Measurements from ENCODE around the gene FBXO24.
A peak's percentile ranks its signal among the peaks of the same experiment; 100 is the strongest.

Gene FBXO24

GRCh38 chr7:100552532-100552931 lies 33.6 kb upstream of the FBXO24 start:
- H3K14ac ChIP-seq (ENCODE audit: low read length in 2 of 2) = no peak overlapping the region
- 98% methylated on average over 2 of the region's 2 CpGs for WGBS
- no peak overlapping the region for H2BK5ac ChIP-seq (ENCODE audit: low read depth, low read length, poor library complexity, severe bottlenecking)
- no peak overlapping the region for H4K8ac ChIP-seq (ENCODE audit: low read length)
- H3K27me3 ChIP-seq (ENCODE audit: control insufficient read depth in 1 of 2, insufficient read depth in 1 of 2, low read length in 2 of 2) = no peaks in the 10 kb centered on the region
- no peak overlapping the region for H4K91ac ChIP-seq (ENCODE audit: low read length)
- no peak overlapping the region for H2AK5ac ChIP-seq (ENCODE audit: low read length, severe bottlenecking)
- H2BK15ac ChIP-seq (ENCODE audit: low read depth, poor library complexity, severe bottlenecking) = no peak overlapping the region
- no peak overlapping the region for H3K4me3 ChIP-seq (ENCODE audit: insufficient read depth in 1 of 2, low read depth in 1 of 2, low read length in 2 of 2)
- H3K23ac ChIP-seq (ENCODE audit: low read length in 2 of 2) = no peak overlapping the region
- no peak overlapping the region for H3K18ac ChIP-seq (ENCODE audit: low read depth in 1 of 2, low read length in 2 of 2)
- no peak overlapping the region for H2BK120ac ChIP-seq (ENCODE audit: low read depth, low read length)
- H3K9me3 ChIP-seq (ENCODE audit: control insufficient read depth, low read length) = no peaks in the 10 kb centered on the region
- H2BK12ac ChIP-seq (ENCODE audit: low read length in 2 of 2) = no peak overlapping the region
- peaks cover 12% of the 10 kb centered on the region for H3K79me1 ChIP-seq (replicated peaks; ENCODE audit: low read length, poor library complexity, severe bottlenecking)
- H2AFZ ChIP-seq (ENCODE audit: low read depth, low read length) = no peak overlapping the region
- H3K27ac ChIP-seq (ENCODE audit: low read length, poor library complexity, severe bottlenecking) = no peak overlapping the region
- H3K36me3 ChIP-seq (ENCODE audit: control insufficient read depth in 1 of 2, insufficient read depth in 2 of 2, low read depth in 1 of 2, low read length in 2 of 2) = peaks cover 33 to 51% of the 10 kb centered on the region in 2 experiments
- H3K4me2 ChIP-seq (ENCODE audit: low read length, poor library complexity, severe bottlenecking) = no peak overlapping the region
- no peak overlapping the region for H3K9ac ChIP-seq (ENCODE audit: low read length)
- H3K4ac ChIP-seq (ENCODE audit: low read depth in 1 of 2, low read length in 2 of 2) = no peak overlapping the region
- H3K4me1 ChIP-seq (ENCODE audit: control insufficient read depth, insufficient read depth, low read depth, low read length) = peaks cover 4% of the 10 kb centered on the region
- DNase-seq = no peak

DNA sequence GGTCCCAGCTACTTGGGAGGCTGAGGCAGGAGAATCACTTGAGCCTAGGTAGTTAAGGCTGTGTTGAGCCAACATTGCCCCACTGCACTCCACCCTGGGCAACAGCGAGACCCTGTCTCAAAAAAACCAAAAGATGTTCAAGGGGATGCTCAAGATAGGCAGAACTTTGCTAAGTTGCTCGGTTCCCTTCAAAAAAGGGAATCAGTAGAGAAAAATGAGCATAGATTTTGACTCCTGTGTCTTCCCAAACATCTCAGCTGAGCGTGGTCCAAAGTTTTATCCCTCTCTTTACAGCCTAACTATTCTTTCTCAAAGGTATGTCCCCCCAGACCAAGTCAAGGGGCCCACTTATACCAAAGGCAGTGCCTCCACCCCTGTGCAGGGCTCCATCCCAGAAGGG lies 33.1 kb upstream of the FBXO24 start:
- no peaks in the 10 kb centered on the region for H3K27me3 ChIP-seq (ENCODE audit: control insufficient read depth in 1 of 2, insufficient read depth in 1 of 2, low read length in 2 of 2)
- 96% methylated on average over 3 of the region's 3 CpGs for WGBS
- H2BK15ac ChIP-seq (ENCODE audit: low read depth, poor library complexity, severe bottlenecking) = no peak overlapping the region

GRCh38 chr7:100555701-100556100 lies 30.4 kb upstream of the FBXO24 start:
- no peak overlapping the region for H3K9ac ChIP-seq (ENCODE audit: low read length)
- H4K8ac ChIP-seq (ENCODE audit: low read length) = no peak overlapping the region
- H3K23ac ChIP-seq (ENCODE audit: low read length in 2 of 2) = no peak overlapping the region
- no peak overlapping the region for H3K27ac ChIP-seq (ENCODE audit: low read length, poor library complexity, severe bottlenecking)
- H4K91ac ChIP-seq (ENCODE audit: low read length) = no peak overlapping the region
- H3K79me1 ChIP-seq (replicated peaks; ENCODE audit: low read length, poor library complexity, severe bottlenecking) = no peaks in the 10 kb centered on the region
- no peak overlapping the region for H2AFZ ChIP-seq (ENCODE audit: low read depth, low read length)
- H3K14ac ChIP-seq (ENCODE audit: low read length in 2 of 2) = no peak overlapping the region
- no peak overlapping the region for H2BK120ac ChIP-seq (ENCODE audit: low read depth, low read length)
- no peaks in the 10 kb centered on the region for H3K27me3 ChIP-seq (ENCODE audit: control insufficient read depth in 1 of 2, insufficient read depth in 1 of 2, low read length in 2 of 2)
- H2BK5ac ChIP-seq (ENCODE audit: low read depth, low read length, poor library complexity, severe bottlenecking) = no peak overlapping the region
- no peak overlapping the region for H2AK5ac ChIP-seq (ENCODE audit: low read length, severe bottlenecking)
- DNase-seq = no peak
- 84% methylated on average over 5 of the region's 5 CpGs for WGBS
- peaks cover 30 to 46% of the 10 kb centered on the region in 2 experiments for H3K36me3 ChIP-seq (ENCODE audit: control insufficient read depth in 1 of 2, insufficient read depth in 2 of 2, low read depth in 1 of 2, low read length in 2 of 2)
- H3K4me1 ChIP-seq (ENCODE audit: control insufficient read depth, insufficient read depth, low read depth, low read length) = peaks cover 2% of the 10 kb centered on the region
- no peak overlapping the region for H3K18ac ChIP-seq (ENCODE audit: low read depth in 1 of 2, low read length in 2 of 2)
- no peaks in the 10 kb centered on the region for H3K9me3 ChIP-seq (ENCODE audit: control insufficient read depth, low read length)
- no peak overlapping the region for H3K4me2 ChIP-seq (ENCODE audit: low read length, poor library complexity, severe bottlenecking)
- no peak overlapping the region for H3K4ac ChIP-seq (ENCODE audit: low read depth in 1 of 2, low read length in 2 of 2)
- H2BK15ac ChIP-seq (ENCODE audit: low read depth, poor library complexity, severe bottlenecking) = no peak overlapping the region
- H3K4me3 ChIP-seq (ENCODE audit: insufficient read depth in 1 of 2, low read depth in 1 of 2, low read length in 2 of 2) = no peak overlapping the region
- H2BK12ac ChIP-seq (ENCODE audit: low read length in 2 of 2) = no peak overlapping the region

More for the DNA sequence above, 33.1 kb upstream of the FBXO24 start:
- Histone ChIP-seq H2BK5ac (ENCODE audit: low read depth, low read length, poor library complexity, severe bottlenecking) (no peak overlapping the region), H3K23ac (ENCODE audit: low read length in 2 of 2) (no peak overlapping the region), H3K27ac (ENCODE audit: low read length, poor library complexity, severe bottlenecking) (no peak overlapping the region), H4K91ac (ENCODE audit: low read length) (no peak overlapping the region), H3K4me3 (ENCODE audit: insufficient read depth in 1 of 2, low read depth in 1 of 2, low read length in 2 of 2) (no peak overlapping the region), H2AK5ac (ENCODE audit: low read length, severe bottlenecking) (no peak overlapping the region), H3K4ac (ENCODE audit: low read depth in 1 of 2, low read length in 2 of 2) (no peak overlapping the region), H4K8ac (ENCODE audit: low read length) (no peak overlapping the region), H2AFZ (ENCODE audit: low read depth, low read length) (no peak overlapping the region), H3K79me1 (replicated peaks; ENCODE audit: low read length, poor library complexity, severe bottlenecking) (peaks cover 11% of the 10 kb centered on the region), H3K36me3 (ENCODE audit: control insufficient read depth in 1 of 2, insufficient read depth in 2 of 2, low read depth in 1 of 2, low read length in 2 of 2) (peaks cover 33 to 51% of the 10 kb centered on the region in 2 experiments), H3K9ac (ENCODE audit: low read length) (no peak overlapping the region), H3K4me1 (ENCODE audit: control insufficient read depth, insufficient read depth, low read depth, low read length) (peaks cover 2% of the 10 kb centered on the region), H2BK120ac (ENCODE audit: low read depth, low read length) (no peak overlapping the region), H2BK12ac (ENCODE audit: low read length in 2 of 2) (no peak overlapping the region), H3K9me3 (ENCODE audit: control insufficient read depth, low read length) (no peaks in the 10 kb centered on the region), H3K18ac (ENCODE audit: low read depth in 1 of 2, low read length in 2 of 2) (no peak overlapping the region), H3K14ac (ENCODE audit: low read length in 2 of 2) (no peak overlapping the region), H3K4me2 (ENCODE audit: low read length, poor library complexity, severe bottlenecking) (no peak overlapping the region)
- DNase-seq = no peak

GRCh38 chr7:100556541-100556940 lies 29.6 kb upstream of the FBXO24 start:
- Histone ChIP-seq H3K9me3 (ENCODE audit: control insufficient read depth, low read length) (no peaks in the 10 kb centered on the region), H2BK5ac (ENCODE audit: low read depth, low read length, poor library complexity, severe bottlenecking) (no peak overlapping the region), H3K4me1 (ENCODE audit: control insufficient read depth, insufficient read depth, low read depth, low read length) (peaks cover 2% of the 10 kb centered on the region), H3K14ac (ENCODE audit: low read length in 2 of 2) (no peak overlapping the region), H3K4me3 (ENCODE audit: insufficient read depth in 1 of 2, low read depth in 1 of 2, low read length in 2 of 2) (no peak overlapping the region), H3K4me2 (ENCODE audit: low read length, poor library complexity, severe bottlenecking) (no peak overlapping the region), H3K9ac (ENCODE audit: low read length) (peak overlapping the region; percentile 1), H3K27ac (ENCODE audit: low read length, poor library complexity, severe bottlenecking) (no peak overlapping the region), H3K23ac (ENCODE audit: low read length in 2 of 2) (no peak overlapping the region), H3K4ac (ENCODE audit: low read depth in 1 of 2, low read length in 2 of 2) (no peak overlapping the region), H3K27me3 (ENCODE audit: control insufficient read depth in 1 of 2, insufficient read depth in 1 of 2, low read length in 2 of 2) (no peaks in the 10 kb centered on the region), H2BK120ac (ENCODE audit: low read depth, low read length) (no peak overlapping the region), H4K91ac (ENCODE audit: low read length) (no peak overlapping the region), H2BK12ac (ENCODE audit: low read length in 2 of 2) (no peak overlapping the region), H4K8ac (ENCODE audit: low read length) (no peak overlapping the region), H3K36me3 (ENCODE audit: control insufficient read depth in 1 of 2, insufficient read depth in 2 of 2, low read depth in 1 of 2, low read length in 2 of 2) (peaks cover 32 to 44% of the 10 kb centered on the region in 2 experiments), H3K18ac (ENCODE audit: low read depth in 1 of 2, low read length in 2 of 2) (no peak overlapping the region), H2AK5ac (ENCODE audit: low read length, severe bottlenecking) (no peak overlapping the region), H3K79me1 (replicated peaks; ENCODE audit: low read length, poor library complexity, severe bottlenecking) (no peaks in the 10 kb centered on the region), H2AFZ (ENCODE audit: low read depth, low read length) (no peak overlapping the region), H2BK15ac (ENCODE audit: low read depth, poor library complexity, severe bottlenecking) (no peak overlapping the region)
- DNase-seq = no peak
- WGBS = 97% methylated on average over 4 of the region's 4 CpGs
